GM23248 (cell line): Measurements from ENCODE around the gene COL6A3.

Experiments
- EZH2 ChIP-seq: fragments of 200-600 bp; sonication (generic); IDR thresholded peaks from 2 replicates; pipeline ENCODE4 v1.6.1; 2018; ENCODE audit warnings: antibody characterized with exemption, mild to moderate bottlenecking; ENCODE audit not compliant: insufficient read depth, poor library complexity, severe bottlenecking
- EZH2phosphoT487 ChIP-seq: fragments of 200-600 bp; sonication (generic); IDR thresholded peaks from 2 replicates; pipeline ENCODE4 v1.6.1; 2018; ENCODE audit warnings: antibody characterized with exemption, moderate library complexity, mild to moderate bottlenecking, low read depth; ENCODE audit not compliant: insufficient read depth

GRCh38 chr2:237444071-237444470 is 30.1 kb upstream of the COL6A3 start:
- TF ChIP-seq EZH2: no peak
- TF ChIP-seq EZH2phosphoT487: no peak
